WTC11 (cell line): Measurements from ENCODE around the gene CGB7. TPM values are rescaled to one million over a fixed set of nuclear protein-coding genes. Genes with fewer than 3 reads are reported as not detected.
A peak's percentile ranks its signal among the peaks of the same experiment; 100 is the strongest.

Experiments used
- ATAC-seq: fragments of 200-7000 bp; cut with Tn5 transposase; 2 replicates; pipeline ENCODE4 v1.10.0; 2021; ENCODE audit warnings: mild to moderate bottlenecking, moderate library complexity
- CTCF ChIA-PET: fragments of 300-600 bp; sonication (Branson Sonifier 250); formaldehyde crosslinking; loops from one replicate; lab custom pipeline; 2021; ENCODE audit warnings: antibody characterized with exemption; lab: Charles Lee
- POLR2A ChIA-PET: fragments of 350-600 bp; sonication (Branson Sonifier 250); formaldehyde crosslinking; loops from one replicate; lab custom pipeline; 2021; ENCODE audit warnings: antibody characterized with exemption; lab: Charles Lee
- DNase-seq: peaks from one replicate; pipeline ENCODE4 v3.0.0; 2021; ENCODE audit warnings: low spot score
- H3K27ac Mint-ChIP-seq: 2 replicates; pipeline ENCODE4 v1.8.0; 2021; ENCODE audit warnings: mixed read lengths
- H3K27me3 Mint-ChIP-seq: 2 replicates; pipeline ENCODE4 v1.8.0; 2021; ENCODE audit warnings: low read depth, mild to moderate bottlenecking, moderate library complexity, mixed read lengths
- H3K36me3 Mint-ChIP-seq: 2 replicates; pipeline ENCODE4 v1.8.0; 2021; ENCODE audit warnings: mixed read lengths
- H3K4me1 Mint-ChIP-seq: 2 replicates; pipeline ENCODE4 v1.8.0; 2022; ENCODE audit warnings: mixed read lengths
- H3K4me3 Mint-ChIP-seq: 2 replicates; pipeline ENCODE4 v1.8.0; 2021; ENCODE audit warnings: mild to moderate bottlenecking, moderate library complexity, mixed read lengths
- H3K9me3 Mint-ChIP-seq: 2 replicates; pipeline ENCODE4 v1.8.0; 2021; ENCODE audit warnings: mixed read lengths
- ELF4 ChIP-seq: sonication (generic); formaldehyde crosslinking; IDR thresholded peaks from 2 replicates; pipeline ENCODE4 v1.8.1; 2022; ENCODE audit warnings: low read depth, mild to moderate bottlenecking, moderate library complexity, missing genetic modification reagents
- ETV6 ChIP-seq: sonication (generic); formaldehyde crosslinking; IDR thresholded peaks from 2 replicates; pipeline ENCODE4 v1.8.1; 2022; ENCODE audit warnings: mild to moderate bottlenecking, missing genetic modification reagents
- FOXK1 ChIP-seq: sonication (generic); formaldehyde crosslinking; IDR thresholded peaks from 2 replicates; pipeline ENCODE4 v1.8.0; 2022; ENCODE audit warnings: mild to moderate bottlenecking, moderate library complexity, missing genetic modification reagents
- HMGA2 ChIP-seq: fragments of 250-450 bp; sonication (Bioruptor Pico); IDR thresholded peaks from 2 replicates; pipeline ENCODE4 v1.4.0; 2021; ENCODE audit warnings: mild to moderate bottlenecking, moderate library complexity
- NR3C1 ChIP-seq: sonication (generic); formaldehyde crosslinking; conservative IDR thresholded peaks from 2 replicates; pipeline ENCODE4 v1.8.1; 2023; ENCODE audit warnings: low read depth, mild to moderate bottlenecking, missing genetic modification reagents
- SMAD4 ChIP-seq: sonication (generic); formaldehyde crosslinking; IDR thresholded peaks from 2 replicates; pipeline ENCODE4 v1.8.0; 2022; ENCODE audit warnings: mild to moderate bottlenecking, missing genetic modification reagents
- SOX15 ChIP-seq: fragments of 250-450 bp; sonication (Bioruptor Pico); IDR thresholded peaks from 2 replicates; pipeline ENCODE4 v1.9.0; 2021; ENCODE audit warnings: mild to moderate bottlenecking
- SP1 ChIP-seq: sonication (generic); formaldehyde crosslinking; conservative IDR thresholded peaks from 2 replicates; pipeline ENCODE4 v1.8.1; 2022; ENCODE audit warnings: missing genetic modification reagents
- ZBTB21 ChIP-seq: sonication (generic); formaldehyde crosslinking; IDR thresholded peaks from 2 replicates; pipeline ENCODE4 v1.8.1; 2023; ENCODE audit warnings: mild to moderate bottlenecking, missing genetic modification reagents, borderline replicate concordance
- ZNF232 ChIP-seq: sonication (generic); formaldehyde crosslinking; IDR thresholded peaks from 2 replicates; pipeline ENCODE4 v1.8.0; 2022; ENCODE audit warnings: mild to moderate bottlenecking, missing genetic modification reagents
- total RNA-seq: library from RNA; stranded (reverse); gene quantifications from 3 replicates; pipeline ENCODE4 v1.2.3, GENCODE V29; 2021
- TF ChIP-seq, protein P1 (sequence below): sonication (generic); formaldehyde crosslinking; IDR thresholded peaks from 2 replicates; pipeline ENCODE4 v1.8.0; 2022; ENCODE audit warnings: missing genetic modification reagents
- TF ChIP-seq, protein P2 (sequence below): sonication (generic); formaldehyde crosslinking; IDR thresholded peaks from 2 replicates; pipeline ENCODE4 v1.8.1; 2023; ENCODE audit warnings: mild to moderate bottlenecking, missing genetic modification reagents
- TF ChIP-seq, protein P3 (sequence below): sonication (generic); formaldehyde crosslinking; IDR thresholded peaks from 2 replicates; pipeline ENCODE4 v1.8.1; 2022; ENCODE audit warnings: low read depth, missing genetic modification reagents, borderline replicate concordance
- TF ChIP-seq, protein P4 (sequence below): sonication (generic); formaldehyde crosslinking; IDR thresholded peaks from 2 replicates; pipeline ENCODE4 v1.8.0; 2023; ENCODE audit warnings: missing genetic modification reagents, mild to moderate bottlenecking, borderline replicate concordance
- TF ChIP-seq, protein P5 (sequence below): sonication (generic); formaldehyde crosslinking; IDR thresholded peaks from 2 replicates; pipeline ENCODE4 v1.8.1; 2023; ENCODE audit warnings: mild to moderate bottlenecking, moderate library complexity, missing genetic modification reagents
- TF ChIP-seq, protein P6 (sequence below): sonication (generic); formaldehyde crosslinking; IDR thresholded peaks from 2 replicates; pipeline ENCODE4 v1.8.0; 2022; ENCODE audit warnings: mild to moderate bottlenecking, missing genetic modification reagents

CGB7 gene
- total RNA-seq, 1 experiment from 2014 or later, result 1.6 TPM

DNA sequence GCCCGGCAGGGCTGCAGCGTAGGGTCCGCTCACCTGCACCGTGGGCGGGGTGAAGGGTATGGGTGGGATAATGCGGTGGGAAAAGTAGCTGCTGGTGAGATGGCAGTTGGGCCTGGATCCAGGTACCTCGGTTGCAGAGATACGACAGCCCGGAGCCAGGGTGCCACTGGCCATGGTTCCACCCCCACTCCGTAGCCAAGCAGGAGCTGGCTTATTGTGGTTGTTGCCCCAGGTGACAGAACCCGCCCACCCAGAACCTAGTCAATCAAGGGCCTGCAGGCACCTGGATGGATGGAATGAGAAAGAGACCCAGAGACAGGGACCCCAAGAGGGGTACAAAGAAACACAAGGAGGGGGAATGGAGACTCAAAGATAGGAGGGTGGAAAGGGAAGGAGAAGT is 37.2 kb downstream of the CGB7 start:
- Mint-ChIP-seq H3K4me1 (peaks cover 23% of the 10 kb centered on the region), H3K9me3 (no peaks in the 10 kb centered on the region), H3K27me3 (peaks cover 48% of the 10 kb centered on the region), H3K4me3 (no peak overlapping the region; the same call in 1 of the 2 replicates), H3K36me3 (peaks cover 6% of the 10 kb centered on the region), H3K27ac (no peak overlapping the region)
- CTCF ChIA-PET, result interaction anchor here (0.5 to 6.5 kb wide), 17 partner anchors 8 to 459 kb away, joined by 3 to 78 read pairs (median 7); partner anchors contain the start of genes CGB2, CGB7, GYS1 and LIN7B
- TF ChIP-seq ELF4, result no peak
- TF ChIP-seq, protein P1, sequence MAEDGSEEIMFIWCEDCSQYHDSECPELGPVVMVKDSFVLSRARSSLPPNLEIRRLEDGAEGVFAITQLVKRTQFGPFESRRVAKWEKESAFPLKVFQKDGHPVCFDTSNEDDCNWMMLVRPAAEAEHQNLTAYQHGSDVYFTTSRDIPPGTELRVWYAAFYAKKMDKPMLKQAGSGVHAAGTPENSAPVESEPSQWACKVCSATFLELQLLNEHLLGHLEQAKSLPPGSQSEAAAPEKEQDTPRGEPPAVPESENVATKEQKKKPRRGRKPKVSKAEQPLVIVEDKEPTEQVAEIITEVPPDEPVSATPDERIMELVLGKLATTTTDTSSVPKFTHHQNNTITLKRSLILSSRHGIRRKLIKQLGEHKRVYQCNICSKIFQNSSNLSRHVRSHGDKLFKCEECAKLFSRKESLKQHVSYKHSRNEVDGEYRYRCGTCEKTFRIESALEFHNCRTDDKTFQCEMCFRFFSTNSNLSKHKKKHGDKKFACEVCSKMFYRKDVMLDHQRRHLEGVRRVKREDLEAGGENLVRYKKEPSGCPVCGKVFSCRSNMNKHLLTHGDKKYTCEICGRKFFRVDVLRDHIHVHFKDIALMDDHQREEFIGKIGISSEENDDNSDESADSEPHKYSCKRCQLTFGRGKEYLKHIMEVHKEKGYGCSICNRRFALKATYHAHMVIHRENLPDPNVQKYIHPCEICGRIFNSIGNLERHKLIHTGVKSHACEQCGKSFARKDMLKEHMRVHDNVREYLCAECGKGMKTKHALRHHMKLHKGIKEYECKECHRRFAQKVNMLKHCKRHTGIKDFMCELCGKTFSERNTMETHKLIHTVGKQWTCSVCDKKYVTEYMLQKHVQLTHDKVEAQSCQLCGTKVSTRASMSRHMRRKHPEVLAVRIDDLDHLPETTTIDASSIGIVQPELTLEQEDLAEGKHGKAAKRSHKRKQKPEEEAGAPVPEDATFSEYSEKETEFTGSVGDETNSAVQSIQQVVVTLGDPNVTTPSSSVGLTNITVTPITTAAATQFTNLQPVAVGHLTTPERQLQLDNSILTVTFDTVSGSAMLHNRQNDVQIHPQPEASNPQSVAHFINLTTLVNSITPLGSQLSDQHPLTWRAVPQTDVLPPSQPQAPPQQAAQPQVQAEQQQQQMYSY (CRISPR knock-in tag), result no peak
- TF ChIP-seq, protein P2, sequence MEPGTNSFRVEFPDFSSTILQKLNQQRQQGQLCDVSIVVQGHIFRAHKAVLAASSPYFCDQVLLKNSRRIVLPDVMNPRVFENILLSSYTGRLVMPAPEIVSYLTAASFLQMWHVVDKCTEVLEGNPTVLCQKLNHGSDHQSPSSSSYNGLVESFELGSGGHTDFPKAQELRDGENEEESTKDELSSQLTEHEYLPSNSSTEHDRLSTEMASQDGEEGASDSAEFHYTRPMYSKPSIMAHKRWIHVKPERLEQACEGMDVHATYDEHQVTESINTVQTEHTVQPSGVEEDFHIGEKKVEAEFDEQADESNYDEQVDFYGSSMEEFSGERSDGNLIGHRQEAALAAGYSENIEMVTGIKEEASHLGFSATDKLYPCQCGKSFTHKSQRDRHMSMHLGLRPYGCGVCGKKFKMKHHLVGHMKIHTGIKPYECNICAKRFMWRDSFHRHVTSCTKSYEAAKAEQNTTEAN, result no peak
- no peak for TF ChIP-seq FOXK1
- TF ChIP-seq HMGA2, result no peak
- TF ChIP-seq, protein P3, sequence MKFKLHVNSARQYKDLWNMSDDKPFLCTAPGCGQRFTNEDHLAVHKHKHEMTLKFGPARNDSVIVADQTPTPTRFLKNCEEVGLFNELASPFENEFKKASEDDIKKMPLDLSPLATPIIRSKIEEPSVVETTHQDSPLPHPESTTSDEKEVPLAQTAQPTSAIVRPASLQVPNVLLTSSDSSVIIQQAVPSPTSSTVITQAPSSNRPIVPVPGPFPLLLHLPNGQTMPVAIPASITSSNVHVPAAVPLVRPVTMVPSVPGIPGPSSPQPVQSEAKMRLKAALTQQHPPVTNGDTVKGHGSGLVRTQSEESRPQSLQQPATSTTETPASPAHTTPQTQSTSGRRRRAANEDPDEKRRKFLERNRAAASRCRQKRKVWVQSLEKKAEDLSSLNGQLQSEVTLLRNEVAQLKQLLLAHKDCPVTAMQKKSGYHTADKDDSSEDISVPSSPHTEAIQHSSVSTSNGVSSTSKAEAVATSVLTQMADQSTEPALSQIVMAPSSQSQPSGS (CRISPR knock-in tag), result no peak
- no peak for TF ChIP-seq ZBTB21 (CRISPR knock-in tag)
- TF ChIP-seq, protein P4, sequence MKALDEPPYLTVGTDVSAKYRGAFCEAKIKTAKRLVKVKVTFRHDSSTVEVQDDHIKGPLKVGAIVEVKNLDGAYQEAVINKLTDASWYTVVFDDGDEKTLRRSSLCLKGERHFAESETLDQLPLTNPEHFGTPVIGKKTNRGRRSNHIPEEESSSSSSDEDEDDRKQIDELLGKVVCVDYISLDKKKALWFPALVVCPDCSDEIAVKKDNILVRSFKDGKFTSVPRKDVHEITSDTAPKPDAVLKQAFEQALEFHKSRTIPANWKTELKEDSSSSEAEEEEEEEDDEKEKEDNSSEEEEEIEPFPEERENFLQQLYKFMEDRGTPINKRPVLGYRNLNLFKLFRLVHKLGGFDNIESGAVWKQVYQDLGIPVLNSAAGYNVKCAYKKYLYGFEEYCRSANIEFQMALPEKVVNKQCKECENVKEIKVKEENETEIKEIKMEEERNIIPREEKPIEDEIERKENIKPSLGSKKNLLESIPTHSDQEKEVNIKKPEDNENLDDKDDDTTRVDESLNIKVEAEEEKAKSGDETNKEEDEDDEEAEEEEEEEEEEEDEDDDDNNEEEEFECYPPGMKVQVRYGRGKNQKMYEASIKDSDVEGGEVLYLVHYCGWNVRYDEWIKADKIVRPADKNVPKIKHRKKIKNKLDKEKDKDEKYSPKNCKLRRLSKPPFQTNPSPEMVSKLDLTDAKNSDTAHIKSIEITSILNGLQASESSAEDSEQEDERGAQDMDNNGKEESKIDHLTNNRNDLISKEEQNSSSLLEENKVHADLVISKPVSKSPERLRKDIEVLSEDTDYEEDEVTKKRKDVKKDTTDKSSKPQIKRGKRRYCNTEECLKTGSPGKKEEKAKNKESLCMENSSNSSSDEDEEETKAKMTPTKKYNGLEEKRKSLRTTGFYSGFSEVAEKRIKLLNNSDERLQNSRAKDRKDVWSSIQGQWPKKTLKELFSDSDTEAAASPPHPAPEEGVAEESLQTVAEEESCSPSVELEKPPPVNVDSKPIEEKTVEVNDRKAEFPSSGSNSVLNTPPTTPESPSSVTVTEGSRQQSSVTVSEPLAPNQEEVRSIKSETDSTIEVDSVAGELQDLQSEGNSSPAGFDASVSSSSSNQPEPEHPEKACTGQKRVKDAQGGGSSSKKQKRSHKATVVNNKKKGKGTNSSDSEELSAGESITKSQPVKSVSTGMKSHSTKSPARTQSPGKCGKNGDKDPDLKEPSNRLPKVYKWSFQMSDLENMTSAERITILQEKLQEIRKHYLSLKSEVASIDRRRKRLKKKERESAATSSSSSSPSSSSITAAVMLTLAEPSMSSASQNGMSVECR (CRISPR knock-in tag), result no peak
- no peak for TF ChIP-seq SOX15 (CRISPR knock-in tag)
- TF ChIP-seq ZNF232 (CRISPR knock-in tag), result no peak
- no peak for TF ChIP-seq NR3C1 (CRISPR knock-in tag)
- TF ChIP-seq ETV6, result no peak
- DNase-seq (peak; percentile 59), ATAC-seq (peak; percentile 14)
- POLR2A ChIA-PET, result no interaction called here

DNA sequence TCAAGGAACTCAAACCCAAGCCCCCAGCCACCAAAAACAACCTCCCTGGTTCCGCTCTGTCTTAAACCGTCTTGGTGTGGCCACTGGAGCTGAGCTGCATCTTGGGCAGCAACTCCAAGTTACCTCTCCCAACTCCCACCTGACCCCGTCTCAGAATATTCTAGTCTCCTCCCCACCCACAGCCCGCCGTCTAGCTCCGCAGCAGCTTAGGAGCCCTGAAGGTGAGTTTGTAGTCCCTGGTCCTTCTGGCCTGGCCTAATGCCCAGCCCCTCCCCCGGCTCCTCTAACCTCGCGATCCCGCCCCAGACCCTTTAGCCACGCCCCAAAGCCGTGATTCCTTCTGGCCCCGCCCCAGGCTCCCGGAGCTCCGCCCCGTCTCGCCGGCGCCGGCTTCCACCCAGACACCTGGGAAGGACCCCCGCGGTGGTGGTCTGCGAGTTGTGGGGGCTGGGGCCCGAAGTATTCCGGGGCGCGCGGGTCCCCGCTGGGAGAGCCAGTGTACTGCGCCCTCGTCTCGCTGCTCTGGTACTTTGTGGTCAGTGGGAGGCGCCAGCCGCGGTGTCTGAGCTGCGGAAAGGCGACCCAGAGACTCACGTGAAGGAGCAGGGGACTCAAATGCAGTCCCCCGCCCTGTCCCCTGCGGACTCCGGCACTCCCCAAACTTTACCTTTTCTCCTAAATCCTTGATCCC is 38.2 kb downstream of the CGB7 start:
- Mint-ChIP-seq H3K4me3 (peak overlapping the region; percentile 73), H3K27ac (no peak overlapping the region; the same call in 1 of the 2 replicates), H3K4me1 (peaks cover 23% of the 10 kb centered on the region), H3K36me3 (peaks cover 13% of the 10 kb centered on the region), H3K9me3 (no peaks in the 10 kb centered on the region)
- POLR2A ChIA-PET, result interaction anchor here (0.6 to 1.7 kb wide), 3 partner anchors 26 to 578 kb away, joined by 3 to 6 read pairs (median 6); partner anchors contain the start of genes GYS1 and RUVBL2
- peak; percentile 91 for DNase-seq
- CTCF ChIA-PET, result interaction anchor here (0.6 to 6.5 kb wide), 29 partner anchors 9 to 850 kb away, joined by 3 to 78 read pairs (median 4); partner anchors contain the start of genes CGB2, CGB7, GYS1 and LIN7B
- ATAC-seq, result peak; percentile 66
- peak; percentile 59; the same call in 1 of the 2 replicates for TF ChIP-seq SMAD4 (CRISPR knock-in tag)
- TF ChIP-seq, protein P5, sequence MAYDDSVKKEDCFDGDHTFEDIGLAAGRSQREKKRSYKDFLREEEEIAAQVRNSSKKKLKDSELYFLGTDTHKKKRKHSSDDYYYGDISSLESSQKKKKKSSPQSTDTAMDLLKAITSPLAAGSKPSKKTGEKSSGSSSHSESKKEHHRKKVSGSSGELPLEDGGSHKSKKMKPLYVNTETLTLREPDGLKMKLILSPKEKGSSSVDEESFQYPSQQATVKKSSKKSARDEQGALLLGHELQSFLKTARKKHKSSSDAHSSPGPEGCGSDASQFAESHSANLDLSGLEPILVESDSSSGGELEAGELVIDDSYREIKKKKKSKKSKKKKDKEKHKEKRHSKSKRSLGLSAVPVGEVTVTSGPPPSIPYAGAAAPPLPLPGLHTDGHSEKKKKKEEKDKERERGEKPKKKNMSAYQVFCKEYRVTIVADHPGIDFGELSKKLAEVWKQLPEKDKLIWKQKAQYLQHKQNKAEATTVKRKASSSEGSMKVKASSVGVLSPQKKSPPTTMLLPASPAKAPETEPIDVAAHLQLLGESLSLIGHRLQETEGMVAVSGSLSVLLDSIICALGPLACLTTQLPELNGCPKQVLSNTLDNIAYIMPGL (CRISPR knock-in tag), result no peak
- TF ChIP-seq SP1 (CRISPR knock-in tag), result 0 out of 2 replicates have a peak, but pooled peaks have one; percentile 18
- TF ChIP-seq, protein P6, sequence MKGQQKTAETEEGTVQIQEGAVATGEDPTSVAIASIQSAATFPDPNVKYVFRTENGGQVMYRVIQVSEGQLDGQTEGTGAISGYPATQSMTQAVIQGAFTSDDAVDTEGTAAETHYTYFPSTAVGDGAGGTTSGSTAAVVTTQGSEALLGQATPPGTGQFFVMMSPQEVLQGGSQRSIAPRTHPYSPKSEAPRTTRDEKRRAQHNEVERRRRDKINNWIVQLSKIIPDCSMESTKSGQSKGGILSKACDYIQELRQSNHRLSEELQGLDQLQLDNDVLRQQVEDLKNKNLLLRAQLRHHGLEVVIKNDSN (CRISPR knock-in tag), result 0 out of 2 replicates have a peak, but pooled peaks have one; percentile 15
- TF ChIP-seq, all 79 proteins: peak for 3
- H3K27me3 Mint-ChIP-seq, result peaks cover 45% of the 10 kb centered on the region
